RWPE1 (cell line): ENCODE data around the gene FAM117B.

Experiments
- CTCF ChIA-PET: fragments of 350-600 bp; sonication (Branson Sonifier 250); formaldehyde crosslinking; extraction: SDS; loops from one replicate; lab custom pipeline; 2021; lab: Yijun Ruan, JAX
- POLR2A ChIA-PET: fragments of 400-600 bp; formaldehyde crosslinking; extraction: SDS; loops from one replicate; lab custom pipeline; 2020; ENCODE audit warnings: antibody characterized with exemption; ENCODE audit not compliant: low non-redundant PET; lab: Yijun Ruan, JAX
- DNase-seq: peaks from one replicate; pipeline ENCODE4 v3.0.0; 2012; ENCODE audit warnings: low spot score
- H3K27ac ChIP-seq: fragments of 450-650 bp; 2 replicates; pipeline ENCODE4 v1.5.1; 2017
- TF ChIP-seq, protein P1 (sequence below): fragments of 450-650 bp; conservative IDR thresholded peaks from 2 replicates; pipeline ENCODE4 v1.5.1; 2017; ENCODE audit warnings: low read depth, mild to moderate bottlenecking

The FAM117B gene

DNA sequence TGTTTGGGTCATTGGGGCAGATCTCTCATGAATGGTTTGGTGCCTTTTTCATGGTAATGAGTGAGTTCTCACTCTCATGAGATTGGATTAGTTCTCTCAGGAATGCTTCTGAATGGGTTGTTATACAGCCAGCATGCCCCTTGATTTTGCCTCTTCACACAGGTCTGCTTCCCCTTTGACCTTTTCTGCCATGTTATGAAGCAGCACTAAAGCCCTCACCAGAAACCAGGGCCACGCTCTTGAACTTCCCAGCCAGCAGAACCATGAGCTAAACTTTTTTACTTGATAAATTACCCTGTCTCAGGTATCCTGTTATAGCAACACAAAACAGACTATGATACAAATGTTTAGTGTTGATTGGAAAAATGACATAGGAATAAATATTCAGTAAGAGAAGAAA lies 179.5 kb downstream of the FAM117B start:
- POLR2A ChIA-PET = no interaction called here
- H3K27ac ChIP-seq = no peak overlapping the region
- DNase-seq = no peak
- CTCF ChIA-PET = no interaction called here
- TF ChIP-seq, protein P1, sequence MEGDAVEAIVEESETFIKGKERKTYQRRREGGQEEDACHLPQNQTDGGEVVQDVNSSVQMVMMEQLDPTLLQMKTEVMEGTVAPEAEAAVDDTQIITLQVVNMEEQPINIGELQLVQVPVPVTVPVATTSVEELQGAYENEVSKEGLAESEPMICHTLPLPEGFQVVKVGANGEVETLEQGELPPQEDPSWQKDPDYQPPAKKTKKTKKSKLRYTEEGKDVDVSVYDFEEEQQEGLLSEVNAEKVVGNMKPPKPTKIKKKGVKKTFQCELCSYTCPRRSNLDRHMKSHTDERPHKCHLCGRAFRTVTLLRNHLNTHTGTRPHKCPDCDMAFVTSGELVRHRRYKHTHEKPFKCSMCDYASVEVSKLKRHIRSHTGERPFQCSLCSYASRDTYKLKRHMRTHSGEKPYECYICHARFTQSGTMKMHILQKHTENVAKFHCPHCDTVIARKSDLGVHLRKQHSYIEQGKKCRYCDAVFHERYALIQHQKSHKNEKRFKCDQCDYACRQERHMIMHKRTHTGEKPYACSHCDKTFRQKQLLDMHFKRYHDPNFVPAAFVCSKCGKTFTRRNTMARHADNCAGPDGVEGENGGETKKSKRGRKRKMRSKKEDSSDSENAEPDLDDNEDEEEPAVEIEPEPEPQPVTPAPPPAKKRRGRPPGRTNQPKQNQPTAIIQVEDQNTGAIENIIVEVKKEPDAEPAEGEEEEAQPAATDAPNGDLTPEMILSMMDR = no peak

DNA sequence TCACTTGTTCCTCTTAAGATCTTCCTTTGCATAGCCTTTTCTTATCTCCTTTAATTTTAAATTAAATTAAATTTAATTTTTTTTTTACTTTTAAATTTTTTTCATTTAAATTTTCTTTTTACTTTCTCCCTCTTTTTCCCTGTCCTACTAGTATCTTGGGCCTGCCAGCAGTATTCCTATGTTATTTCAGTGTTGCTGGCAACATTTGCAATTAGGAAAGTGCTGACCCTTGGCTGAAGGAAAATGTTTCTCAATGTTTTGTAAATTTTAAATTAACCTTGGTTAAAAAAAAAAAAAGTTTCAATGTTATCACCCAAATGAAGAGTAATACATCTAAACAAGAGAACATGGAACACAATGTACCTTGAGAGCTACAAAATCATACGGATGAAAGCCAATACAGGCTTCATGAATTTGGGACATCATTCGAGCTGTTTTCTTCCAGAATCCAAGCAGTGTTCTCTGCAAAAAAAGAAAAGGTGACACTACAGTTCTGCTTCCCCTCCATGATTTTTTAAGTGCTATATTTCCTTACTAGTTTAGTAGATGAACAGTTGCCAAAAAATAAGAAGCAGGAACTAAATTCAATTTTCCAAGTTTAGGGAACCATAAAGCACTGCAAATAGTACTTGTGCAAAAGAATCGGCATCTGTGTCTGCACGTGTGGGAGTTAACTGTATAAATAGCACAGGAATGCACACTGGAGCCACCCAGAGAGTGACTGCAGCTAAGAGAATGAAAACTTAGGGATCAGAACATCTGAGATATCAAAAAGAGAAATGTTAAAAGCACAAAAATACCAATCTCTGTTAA lies 181.0 kb downstream of the FAM117B start:
- POLR2A ChIA-PET = no interaction called here
- TF ChIP-seq, protein P1 = no peak
- CTCF ChIA-PET = no interaction called here
- DNase-seq = no peak
- H3K27ac ChIP-seq = no peak overlapping the region

DNA sequence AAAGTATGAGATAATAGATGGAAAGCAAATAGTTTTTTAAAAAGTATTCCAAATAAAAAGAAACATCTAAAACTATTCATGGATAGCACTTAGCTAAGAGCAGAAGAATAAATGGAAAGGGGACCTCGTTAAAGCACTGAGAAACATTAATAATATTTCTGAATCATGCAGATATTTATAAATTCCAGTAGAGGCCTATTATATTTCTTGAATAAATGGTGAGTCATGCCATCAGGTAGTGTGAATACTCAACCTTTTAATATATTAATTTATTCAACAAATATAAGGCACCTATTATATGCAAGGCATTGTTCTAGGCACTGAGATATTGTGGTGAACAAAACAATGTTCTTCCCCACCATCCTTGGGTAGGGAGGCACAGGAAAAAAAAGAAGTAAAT lies 183.0 kb downstream of the FAM117B start:
- TF ChIP-seq, protein P1 = no peak
- no peak for DNase-seq
- ChIA-PET POLR2A (no interaction called here), CTCF (no interaction called here)
- H3K27ac ChIP-seq = no peak overlapping the region

DNA sequence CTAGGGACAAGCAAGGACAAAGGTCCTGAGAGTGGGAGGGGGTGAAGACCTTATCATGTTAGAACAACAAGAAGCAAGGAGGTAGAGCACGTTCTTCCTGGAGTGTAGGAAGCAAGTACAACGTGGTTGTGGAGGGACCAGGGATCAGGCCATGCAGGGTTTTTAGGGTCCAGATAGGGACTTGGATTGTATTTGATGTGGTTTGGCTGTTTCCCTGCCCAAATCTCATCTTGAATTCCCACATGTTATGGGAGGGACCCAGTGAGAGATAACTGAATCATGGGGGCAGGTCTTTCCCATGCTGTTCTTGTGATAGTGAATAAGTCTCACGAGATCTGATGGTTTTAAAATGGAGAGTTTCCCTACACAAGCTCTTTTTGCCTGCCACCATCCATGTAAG lies 183.6 kb downstream of the FAM117B start:
- CTCF ChIA-PET = no interaction called here
- POLR2A ChIA-PET = no interaction called here
- H3K27ac ChIP-seq = no peak overlapping the region
- no peak for DNase-seq
- TF ChIP-seq, protein P1 = no peak
